ENCODE measurements around the gene IFITM2. TPM values are rescaled to one million over a fixed set of nuclear protein-coding genes. Genes with fewer than 3 reads are reported as not detected.

Gene IFITM2
- total and polyA plus RNA-seq, 2 of the 4 experiments (the other 2 are of a cell fraction) = 31.2 to 564 TPM

GRCh38 chr11:293852-294661, 13.6 kb upstream of the IFITM2 start:
- Histone ChIP-seq H3K9me3 (ENCODE audit: control insufficient read depth, insufficient read depth, low read length) (no peaks in the 10 kb centered on the region), H3K4ac (ENCODE audit: low read depth, low read length) (no peak overlapping the region), H4K91ac (ENCODE audit: insufficient read depth, low read depth, low read length) (no peak overlapping the region), H3K4me3 (ENCODE audit: insufficient read depth, low read depth, low read length) (no peak overlapping the region), H3K23ac (ENCODE audit: low read depth, low read length) (no peak overlapping the region), H2BK5ac (ENCODE audit: low read depth, low read length, poor library complexity, severe bottlenecking) (no peak overlapping the region), H3K4me2 (ENCODE audit: low read depth, low read length) (no peak overlapping the region), H2AK5ac (ENCODE audit: low read depth, low read length) (no peak overlapping the region), H4K8ac (ENCODE audit: low read depth in 2 of 2, low read length in 2 of 2) (no peak overlapping the region), H3K14ac (replicated peaks; ENCODE audit: low read depth, low read length) (no peak overlapping the region), H2BK15ac (ENCODE audit: low read depth, low read length) (no peak overlapping the region), H3K79me1 (ENCODE audit: low read depth in 1 of 2, low read length in 2 of 2) (peaks cover 0 to 7% of the 10 kb centered on the region in 2 experiments; a peak in 3 of 4 replicates), H4K20me1 (ENCODE audit: insufficient read depth, low read length) (no peaks in the 10 kb centered on the region), H2BK120ac (ENCODE audit: low read depth, low read length) (no peak overlapping the region), H3K56ac (ENCODE audit: extremely low read depth, insufficient read depth, low read length) (no peak overlapping the region), H3K27ac (ENCODE audit: insufficient read depth, low read length) (no peak overlapping the region), H3K36me3 (ENCODE audit: control insufficient read depth, insufficient read depth, low read length) (peaks cover 19% of the 10 kb centered on the region), H3K18ac (ENCODE audit: low read depth, low read length) (no peak overlapping the region), H3K4me1 (ENCODE audit: control insufficient read depth, insufficient read depth, low read length) (peaks cover 2% of the 10 kb centered on the region; the same call in 1 of the 2 replicates), H3K9ac (ENCODE audit: low read depth, low read length) (no peak overlapping the region), H3K27me3 (ENCODE audit: control insufficient read depth, insufficient read depth, low read length) (no peaks in the 10 kb centered on the region), H2BK20ac (ENCODE audit: low read depth, low read length) (no peak overlapping the region), H2AFZ (replicated peaks; ENCODE audit: low read length, poor library complexity) (no peak overlapping the region), H4K5ac (ENCODE audit: low read depth, low read length) (no peak overlapping the region), H3K9me1 (ENCODE audit: insufficient read depth, low read length) (no peaks in the 10 kb centered on the region), H2AK9ac (replicated peaks; ENCODE audit: low read depth, low read length, poor library complexity) (no peak overlapping the region)
- ChIA-PET CTCF (no interaction called here), POLR2A (ENCODE audit: unreplicated experiment) (no interaction called here)
- in situ Hi-C loops (cut with MboI; ENCODE audit: low sequenced_read_pairs) = no loop called here
- no TSS peak for BruUV-seq (replicated peaks)
- intact Hi-C loops (cut with micrococcal nuclease) = no loop called here
- TF ChIP-seq SMC3 (IDR thresholded peaks at IDR 0.05; ENCODE audit: low read depth, low read length) = no peak
- TF ChIP-seq ELK1 (IDR thresholded peaks at IDR 0.05; ENCODE audit: borderline replicate concordance, low read depth, low read length) = no peak
- TF ChIP-seq MXI1 (IDR thresholded peaks at IDR 0.05; ENCODE audit: borderline replicate concordance, low read depth, low read length) = no peak
- no peak for TF ChIP-seq POLR2A (IDR thresholded peaks at IDR 0.05; ENCODE audit: low read depth, low read length)
- TF ChIP-seq, protein P1, sequence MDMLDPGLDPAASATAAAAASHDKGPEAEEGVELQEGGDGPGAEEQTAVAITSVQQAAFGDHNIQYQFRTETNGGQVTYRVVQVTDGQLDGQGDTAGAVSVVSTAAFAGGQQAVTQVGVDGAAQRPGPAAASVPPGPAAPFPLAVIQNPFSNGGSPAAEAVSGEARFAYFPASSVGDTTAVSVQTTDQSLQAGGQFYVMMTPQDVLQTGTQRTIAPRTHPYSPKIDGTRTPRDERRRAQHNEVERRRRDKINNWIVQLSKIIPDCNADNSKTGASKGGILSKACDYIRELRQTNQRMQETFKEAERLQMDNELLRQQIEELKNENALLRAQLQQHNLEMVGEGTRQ (IDR thresholded peaks at IDR 0.05; ENCODE audit: low read depth, low read length) = no peak
- TF ChIP-seq CEBPB (IDR thresholded peaks at IDR 0.05; ENCODE audit: low read depth, low read length) = no peak
- no peak for TF ChIP-seq NFE2L2 (IDR thresholded peaks at IDR 0.05; ENCODE audit: low read depth, low read length)
- TF ChIP-seq RFX5 (IDR thresholded peaks at IDR 0.05; ENCODE audit: low read depth, low read length) = no peak
- TF ChIP-seq RAD21 (IDR thresholded peaks at IDR 0.05; ENCODE audit: low read length) = no peak
- WGBS, 2 experiments (ENCODE audit: extremely low coverage in 2 of 2, insufficient read length in 1 of 2) = 88% methylated on average over 15 of the region's 27 CpGs; no CpG with 5 or more reads in 1 of the 2 experiments
- DNase-seq = no peak
- no peak for ATAC-seq (ENCODE audit: low read depth)
- dilution Hi-C loops (cut with HindIII; ENCODE audit: low sequenced_read_pairs, unreplicated experiment) = no loop called here

Data from IMR-90 (cell line).